ENCODE results near the gene RALB.
"Not testable (repeated sequence)": the region's sequence is repeated elsewhere in the genome, so short reads cannot be mapped to it uniquely, and the experiment has no call there.

The RALB gene

DNA sequence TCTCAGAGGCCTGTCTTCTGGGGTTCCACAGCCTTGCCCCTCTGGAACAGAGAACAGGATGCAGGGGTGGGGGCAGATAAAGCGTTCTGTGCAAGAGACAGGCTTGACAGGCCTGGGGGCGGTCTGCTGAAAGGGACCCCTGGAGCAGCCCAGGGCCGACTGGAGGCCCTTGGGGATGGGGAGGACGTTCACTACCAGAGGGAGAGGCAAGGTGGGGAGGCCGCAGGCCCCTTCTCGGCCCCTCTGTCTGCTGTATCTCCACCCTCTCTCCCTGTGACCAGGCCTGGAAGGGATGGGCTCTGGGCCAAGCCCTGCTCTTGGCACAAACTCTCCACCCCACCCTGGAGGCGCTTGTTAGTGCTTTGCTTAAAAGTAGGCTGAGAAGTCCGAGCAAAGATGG, 66.0 kb downstream of the RALB start:
- DNase-seq: no peak

DNA sequence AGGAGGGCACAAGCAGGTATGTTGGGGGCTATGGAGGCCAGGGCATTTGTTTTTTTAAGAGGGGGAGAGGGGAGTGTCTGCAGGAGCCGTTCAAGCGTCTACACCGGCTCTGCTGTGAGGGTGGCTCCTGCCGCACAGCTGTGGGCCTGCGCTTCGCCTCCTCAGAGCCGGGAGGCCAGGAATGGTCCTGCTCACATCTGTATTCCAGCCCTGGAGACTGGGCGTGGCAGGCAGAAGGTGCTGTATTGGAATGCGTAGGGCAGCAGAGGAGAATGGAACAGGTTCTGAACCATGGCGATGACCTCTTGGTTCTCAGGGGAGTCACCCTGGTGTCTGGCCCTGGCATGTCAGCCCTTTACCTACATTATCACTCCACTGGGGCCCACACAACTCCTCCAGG, 66.5 kb downstream of the RALB start:
- no peak for DNase-seq

DNA sequence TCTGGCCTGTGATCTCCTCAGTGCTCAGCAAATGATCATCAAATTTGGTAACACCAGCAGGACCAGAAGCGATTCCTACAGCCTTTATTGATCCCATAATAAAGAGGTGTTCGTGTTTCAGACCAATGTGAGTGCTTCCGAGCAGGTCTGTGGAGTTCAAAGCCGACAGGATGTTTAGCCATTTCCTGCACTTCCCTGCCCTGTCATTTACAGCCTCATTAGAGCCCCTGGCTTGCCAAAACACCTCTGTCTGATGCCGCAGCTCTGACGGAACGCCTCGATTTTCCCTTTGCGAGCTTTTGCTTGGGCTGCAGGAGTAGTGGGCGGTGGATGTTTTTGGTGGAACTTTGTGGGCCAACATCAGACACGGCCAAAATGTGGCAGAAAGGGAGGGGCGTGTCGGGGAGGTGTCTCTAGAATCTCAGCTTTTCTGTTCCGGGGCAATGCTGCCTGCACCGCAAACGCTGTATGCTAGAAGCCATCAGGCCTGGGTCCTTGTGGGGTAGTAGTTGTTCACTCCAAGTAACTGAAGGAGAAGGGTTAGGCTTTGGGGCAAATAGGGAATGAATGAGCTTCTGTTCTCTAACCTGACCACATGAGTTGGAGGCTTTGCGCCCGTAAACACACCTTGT, 67.2 kb downstream of the RALB start:
- no peak for DNase-seq

DNA sequence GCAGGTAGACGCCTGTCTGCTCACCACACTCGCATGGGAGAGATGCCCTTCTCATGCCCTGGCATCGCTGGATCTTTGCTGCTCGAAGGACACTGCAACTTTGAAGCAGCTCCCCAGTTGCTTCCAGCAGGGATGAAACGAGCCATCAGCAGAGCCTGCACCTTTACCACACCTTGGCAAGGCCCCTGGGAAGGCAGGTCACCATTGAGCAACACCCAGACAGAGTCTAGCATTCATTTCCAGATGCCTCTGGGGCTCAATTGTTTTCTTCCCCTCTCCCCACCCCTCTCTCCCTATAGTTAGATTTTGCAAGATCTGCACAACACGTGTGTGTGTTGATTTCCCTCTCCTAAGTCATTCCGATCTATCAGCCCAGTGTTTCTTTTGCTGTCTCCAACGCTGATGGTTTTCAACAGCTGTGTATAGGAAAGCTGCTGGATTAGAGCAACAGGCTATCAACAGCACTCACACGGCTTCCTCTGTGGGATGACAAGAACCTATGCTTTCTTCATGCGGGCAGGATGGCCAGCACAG, 67.7 kb downstream of the RALB start:
- no peak for DNase-seq

DNA sequence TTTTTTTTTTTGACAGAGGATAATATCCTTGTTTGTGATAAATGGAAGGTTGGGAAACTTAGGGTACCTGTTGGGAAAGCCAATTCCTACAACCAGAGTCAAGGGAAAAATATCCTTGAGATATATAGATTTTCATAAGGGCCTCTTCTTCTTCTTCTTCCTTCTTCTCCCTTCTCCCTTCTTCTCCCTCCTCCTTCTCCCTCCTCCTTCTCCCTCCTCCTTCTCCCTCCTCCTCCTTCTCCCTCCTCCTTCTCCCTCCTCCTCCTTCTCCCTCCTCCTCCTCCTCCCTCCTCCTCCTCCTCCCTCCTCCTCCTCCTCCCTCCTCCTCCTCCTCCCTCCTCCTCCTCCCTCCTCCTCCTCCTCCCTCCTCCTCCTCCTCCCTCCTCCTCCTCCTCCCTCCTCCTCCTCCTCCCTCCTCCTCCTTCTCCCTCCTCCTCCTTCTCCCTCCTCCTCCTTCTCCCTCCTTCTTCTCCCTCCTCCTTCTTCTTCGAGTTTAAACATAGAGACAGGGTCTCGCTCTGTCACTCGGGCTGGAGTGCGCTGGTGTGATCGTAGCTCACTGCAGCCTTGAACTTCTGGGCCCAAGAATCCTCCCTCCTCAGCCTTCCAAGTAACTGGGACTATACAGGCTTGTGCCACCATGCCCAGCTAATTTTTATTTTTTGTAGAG, 68.4 kb downstream of the RALB start:
- not testable (repeated sequence) for DNase-seq

DNA sequence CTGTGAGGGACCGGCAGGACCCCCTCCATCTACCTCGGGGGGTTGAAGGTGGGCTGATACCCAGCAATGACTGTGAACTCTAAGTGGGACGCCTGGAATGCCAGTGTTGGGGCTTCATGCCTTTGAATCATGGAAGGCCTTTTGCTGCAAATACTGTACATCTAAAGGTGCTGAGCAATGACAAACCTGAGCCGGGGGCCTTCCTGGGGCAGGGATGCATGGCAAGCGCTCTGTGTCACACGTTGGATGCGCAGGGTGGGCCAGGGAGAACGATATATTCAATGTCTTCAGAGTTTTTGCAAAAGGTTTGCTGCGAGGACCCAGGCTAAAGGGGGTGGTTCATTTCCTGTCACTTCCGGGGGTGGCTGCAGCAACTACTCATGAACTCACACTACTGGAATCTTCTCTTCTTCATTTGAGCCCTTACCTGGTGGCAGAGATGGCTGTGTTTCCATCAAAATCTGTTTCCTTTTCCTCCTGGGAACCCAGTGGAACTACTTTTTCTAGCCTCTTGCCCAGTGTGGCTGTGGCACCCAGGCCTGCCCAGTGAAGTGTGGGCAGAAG, 69.2 kb downstream of the RALB start:
- DNase-seq: no peak

DNA sequence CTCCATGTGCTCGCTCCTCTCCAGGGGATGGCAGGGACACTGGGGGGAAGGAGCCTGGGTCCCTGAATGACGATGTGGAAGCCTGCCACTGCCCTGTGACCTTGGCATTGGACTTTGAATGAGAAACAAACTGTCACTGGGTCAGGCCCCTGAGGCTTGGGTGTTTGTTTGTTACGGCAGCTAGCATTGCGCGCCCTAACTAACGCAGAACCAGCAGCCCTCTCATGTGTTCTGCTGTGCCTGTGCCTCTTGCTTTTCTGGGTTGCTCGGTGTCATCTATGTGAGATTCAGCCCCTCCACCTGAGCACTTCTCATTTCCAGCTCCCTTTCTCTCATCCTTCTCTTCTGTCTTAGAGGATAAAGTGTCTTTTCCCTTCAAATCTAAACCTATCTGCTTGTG, 69.7 kb downstream of the RALB start:
- DNase-seq: no peak

DNA sequence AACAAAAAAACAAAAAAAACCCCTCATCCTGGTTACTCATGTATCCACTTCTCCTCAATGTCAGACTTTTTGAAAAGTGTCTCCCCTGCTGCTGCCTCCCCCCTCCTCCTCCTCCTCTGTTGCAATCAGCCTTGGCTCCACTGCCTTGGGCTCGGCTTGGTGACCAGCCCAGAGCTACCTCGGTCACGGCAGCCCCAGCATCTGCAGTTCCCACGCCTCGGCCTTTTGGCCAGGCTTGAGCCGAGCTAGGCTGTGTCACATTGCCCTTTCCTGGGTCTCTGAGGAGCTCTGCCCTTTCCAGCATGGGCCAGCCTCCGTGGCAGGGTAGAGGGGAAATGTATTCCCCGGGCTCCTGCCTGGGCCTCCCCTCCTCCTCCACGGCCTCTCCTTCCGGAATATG, 70.6 kb downstream of the RALB start:
- no peak for DNase-seq

DNA sequence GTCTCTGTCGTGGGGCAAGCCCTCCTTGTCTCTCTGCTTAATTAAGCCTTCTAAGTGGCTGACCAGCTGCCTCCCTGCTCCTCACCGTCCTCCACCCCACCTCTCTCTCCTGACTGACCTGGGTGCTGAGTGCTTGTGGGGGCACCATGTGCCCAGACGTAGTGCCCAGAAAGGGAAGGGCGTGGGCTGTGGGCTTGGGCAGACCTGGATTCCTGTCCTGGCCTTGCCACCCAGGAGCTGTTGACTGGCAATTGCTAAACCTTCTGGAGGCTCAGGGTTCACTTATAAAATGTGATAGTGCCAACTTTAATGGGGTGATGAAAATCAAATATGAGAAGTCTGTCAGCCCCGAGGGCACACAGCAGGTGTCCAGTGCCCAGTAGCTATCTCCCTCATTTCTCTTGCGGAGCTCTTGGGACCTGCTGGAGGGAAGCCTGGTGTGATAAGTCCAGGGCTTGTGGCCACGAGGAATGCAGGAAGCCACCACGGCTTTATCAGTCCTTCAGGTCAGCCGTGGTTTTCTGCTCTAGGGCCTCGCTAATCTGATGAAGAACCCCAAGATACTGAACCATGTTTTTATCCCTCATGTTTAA, 71.3 kb downstream of the RALB start:
- no peak for DNase-seq

DNA sequence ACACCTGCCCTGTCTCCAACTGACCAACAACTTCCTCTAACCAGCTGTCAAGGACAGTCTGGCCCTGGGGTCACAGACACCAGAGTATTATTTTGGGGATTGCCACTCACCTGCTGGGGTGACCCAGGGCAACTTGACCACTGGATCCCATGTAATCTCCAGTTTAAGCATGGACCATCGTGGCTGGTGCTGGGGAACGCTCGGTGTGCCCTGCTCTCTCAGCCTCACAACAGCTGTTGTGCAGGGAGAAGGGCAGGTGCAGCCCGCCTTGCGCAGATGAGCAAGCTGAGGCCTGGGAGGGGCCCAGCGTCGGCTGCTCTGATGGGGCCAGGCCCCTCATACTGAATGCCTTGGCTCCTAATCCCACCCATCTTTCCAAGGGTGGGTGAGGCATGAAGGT, 72.3 kb downstream of the RALB start:
- DNase-seq: no peak

DNA sequence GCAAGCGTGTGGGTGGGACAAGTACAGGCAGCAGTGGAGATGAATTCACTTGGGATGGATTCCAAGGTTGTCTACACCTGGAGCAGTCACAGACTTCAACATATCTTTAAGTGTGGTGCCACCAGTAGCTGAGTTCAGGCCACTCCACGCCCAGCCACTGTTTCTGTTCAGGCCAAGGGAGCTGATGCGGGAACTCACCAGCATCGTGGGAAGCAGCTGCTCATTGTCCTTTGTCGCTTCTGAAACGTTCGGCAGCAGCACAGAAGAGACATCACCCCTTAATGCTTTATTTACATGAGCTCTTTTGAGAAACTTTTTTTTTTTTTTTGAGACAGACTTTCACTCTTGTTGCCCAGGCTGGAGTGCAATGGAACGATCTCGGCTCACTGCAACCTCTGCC, 73.4 kb downstream of the RALB start:
- DNase-seq: no peak

DNA sequence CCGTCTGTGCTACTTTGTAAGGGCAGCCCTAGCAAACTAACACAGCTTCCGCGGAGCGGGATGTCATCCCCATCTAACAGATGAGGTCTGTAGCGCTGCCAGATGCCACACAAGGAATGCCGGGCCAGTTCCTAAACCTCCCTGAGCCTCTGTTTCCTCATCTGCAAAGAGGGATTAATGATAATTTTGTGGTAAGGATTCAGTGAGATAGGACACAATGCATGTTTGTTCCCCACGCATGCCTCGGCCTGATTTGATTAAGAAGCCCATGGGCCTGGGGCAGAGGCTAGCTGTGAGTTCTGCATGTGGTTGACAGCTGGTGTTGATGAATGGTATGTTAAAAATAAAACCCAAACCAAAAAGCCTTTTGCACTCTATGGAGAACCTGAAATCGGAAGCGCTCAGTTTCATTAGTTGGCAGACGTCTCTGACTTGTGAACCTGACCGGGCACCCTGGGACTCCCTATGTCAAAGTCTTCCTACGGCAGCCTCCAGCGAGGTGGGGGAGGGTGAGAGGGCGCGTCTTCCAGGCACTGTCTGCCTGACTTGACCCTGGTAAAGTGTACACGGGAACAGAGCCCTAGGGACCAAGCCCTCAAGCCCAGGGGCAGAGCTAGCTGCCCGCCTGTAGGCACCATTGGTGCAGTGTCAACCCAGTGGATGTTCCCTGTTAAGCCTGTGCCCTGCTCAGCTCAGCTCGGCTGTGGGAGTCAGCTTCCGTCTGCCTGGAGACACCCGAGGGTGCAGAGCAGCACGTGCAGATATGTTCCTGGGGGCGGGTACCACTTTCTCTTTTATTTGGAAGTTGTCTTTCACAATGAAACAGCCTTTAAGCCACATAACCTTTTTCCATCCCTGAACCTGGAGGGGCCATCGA, 78.5 kb downstream of the RALB start:
- DNase-seq: no peak

DNA sequence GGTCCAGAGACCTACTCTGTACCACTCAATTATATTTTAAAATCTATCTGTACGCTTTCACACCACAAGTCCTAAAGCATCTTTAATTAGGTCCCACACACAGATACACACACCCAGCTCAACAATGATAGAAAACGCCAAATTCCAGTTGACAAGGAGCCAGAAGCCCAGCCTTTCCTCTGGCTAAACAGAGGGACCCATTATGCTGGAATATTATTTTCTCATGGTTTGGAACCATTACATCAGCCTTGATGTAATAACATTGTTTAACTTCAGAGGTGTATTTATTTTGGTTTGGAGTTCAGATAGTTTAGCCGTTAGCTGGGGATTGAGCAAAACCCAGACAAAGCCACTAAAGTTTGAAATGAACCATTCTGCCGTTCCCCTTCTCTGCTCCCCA, 79.3 kb downstream of the RALB start:
- DNase-seq: no peak

DNA sequence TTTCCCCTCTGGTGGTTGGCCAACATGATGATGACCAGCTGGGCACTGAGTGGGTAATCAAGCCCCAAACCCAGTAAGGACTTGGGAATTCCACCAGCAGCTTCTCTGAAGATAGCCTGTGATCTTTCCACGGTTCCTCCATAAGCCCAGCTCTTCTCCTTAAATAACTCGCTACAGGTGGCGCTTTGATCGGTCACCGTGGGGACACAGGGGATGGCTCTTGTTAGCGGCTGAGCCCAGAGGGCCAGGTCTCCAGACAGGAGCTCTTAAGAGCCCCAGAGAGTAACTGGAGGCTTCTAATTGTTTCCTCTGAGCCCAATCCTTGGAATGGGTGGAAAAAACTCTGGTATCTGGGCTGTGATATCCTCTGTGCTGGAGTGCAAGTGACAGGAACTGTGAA, 79.7 kb downstream of the RALB start:
- DNase-seq: no peak

DNA sequence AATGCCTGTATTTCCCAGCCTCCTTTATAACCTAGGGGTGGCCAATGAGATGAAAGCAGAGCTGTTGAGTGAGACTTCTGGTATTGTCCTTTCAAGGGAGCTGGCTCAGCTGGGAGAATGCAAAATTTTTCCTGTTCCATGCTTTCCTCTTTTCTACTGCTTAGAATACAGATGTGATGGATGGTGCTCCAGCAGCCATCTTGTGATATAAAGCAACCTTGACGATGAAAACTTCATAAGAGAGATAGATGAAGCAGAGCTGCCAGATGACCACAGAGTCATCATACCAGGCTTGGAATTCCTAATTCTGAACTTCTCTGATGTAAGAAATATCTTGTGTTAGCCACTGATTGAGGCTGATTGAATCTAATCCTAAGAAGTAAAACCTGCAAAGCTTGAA, 81.4 kb downstream of the RALB start:
- no peak for DNase-seq

DNA sequence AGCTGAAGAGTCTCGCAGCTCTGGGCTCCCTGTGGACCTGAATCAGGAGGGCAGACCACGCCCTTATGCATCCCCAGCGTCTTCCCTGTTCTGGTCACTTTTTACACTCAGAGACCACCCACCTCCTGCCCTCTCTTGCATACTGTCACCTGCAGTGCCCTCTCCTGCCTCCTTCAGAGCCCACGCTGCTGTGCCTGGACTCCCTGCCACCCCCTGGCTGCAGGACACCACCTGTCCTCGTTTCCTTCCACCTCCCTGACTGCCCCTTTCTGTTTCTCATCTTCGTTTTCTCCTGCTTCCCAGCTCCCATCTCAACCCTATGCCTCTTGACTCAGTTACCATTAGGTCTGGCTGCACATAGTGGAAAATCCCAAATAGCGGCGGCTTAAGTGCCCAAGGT, 84.1 kb downstream of the RALB start:
- no peak for DNase-seq

DNA sequence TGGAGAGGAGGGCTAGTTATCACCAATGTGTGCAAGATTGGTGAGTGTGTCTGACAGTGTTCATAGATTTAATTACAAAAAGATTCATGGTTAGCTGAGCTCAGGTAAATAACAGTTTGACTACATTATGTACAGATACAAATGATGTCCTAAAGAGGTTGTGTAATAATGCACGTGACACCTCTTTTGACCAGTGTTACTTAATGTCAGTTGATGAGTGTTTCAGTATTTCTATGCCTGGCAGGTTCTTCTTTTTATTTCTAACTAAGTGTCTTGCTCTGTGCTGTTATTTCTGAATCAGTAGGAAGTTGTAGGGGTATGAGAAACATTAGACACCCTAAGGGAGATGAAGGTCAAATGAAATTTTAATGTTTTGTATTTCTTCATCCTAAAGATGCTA, 85.4 kb downstream of the RALB start:
- no peak for DNase-seq

DNA sequence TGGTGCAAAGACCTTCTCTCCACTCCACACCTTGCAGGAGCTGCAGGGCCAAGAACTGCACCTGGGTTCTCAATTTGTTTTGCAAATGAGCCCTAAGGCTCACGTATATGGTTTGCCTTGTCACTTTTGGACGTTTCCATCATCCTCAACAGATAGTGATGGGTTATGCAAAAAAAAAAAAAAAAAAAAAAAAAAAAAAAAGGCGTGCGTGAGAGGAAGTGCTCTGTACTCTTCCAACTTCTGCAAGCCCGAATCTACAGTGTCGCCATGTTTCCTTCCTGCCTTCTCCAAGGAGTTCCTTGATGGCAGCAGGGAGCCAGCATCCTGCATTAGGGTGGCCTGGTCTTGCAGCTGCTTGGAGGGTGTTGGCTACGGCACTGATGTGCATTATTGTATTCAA, 89.3 kb downstream of the RALB start:
- no peak for DNase-seq

DNA sequence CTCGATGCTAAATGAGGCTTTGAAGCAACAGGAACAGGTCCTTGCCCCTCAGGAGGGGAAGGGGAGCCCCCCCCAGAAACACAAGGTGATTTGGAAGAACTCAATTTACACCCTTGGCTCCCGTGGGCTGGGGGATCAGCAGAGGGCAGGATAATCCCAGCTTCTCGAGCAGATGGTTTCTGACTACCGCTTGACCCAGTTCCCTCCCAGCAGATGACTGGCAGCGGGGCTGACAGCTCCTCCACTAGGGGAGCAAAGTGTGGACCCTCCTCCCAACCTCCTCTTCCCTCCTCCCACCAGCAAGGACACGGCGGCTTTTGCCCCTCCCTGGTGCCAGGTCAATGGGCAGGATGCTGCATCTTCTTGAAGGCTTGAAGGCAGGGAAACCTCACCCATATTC, 89.8 kb downstream of the RALB start:
- no peak for DNase-seq

DNA sequence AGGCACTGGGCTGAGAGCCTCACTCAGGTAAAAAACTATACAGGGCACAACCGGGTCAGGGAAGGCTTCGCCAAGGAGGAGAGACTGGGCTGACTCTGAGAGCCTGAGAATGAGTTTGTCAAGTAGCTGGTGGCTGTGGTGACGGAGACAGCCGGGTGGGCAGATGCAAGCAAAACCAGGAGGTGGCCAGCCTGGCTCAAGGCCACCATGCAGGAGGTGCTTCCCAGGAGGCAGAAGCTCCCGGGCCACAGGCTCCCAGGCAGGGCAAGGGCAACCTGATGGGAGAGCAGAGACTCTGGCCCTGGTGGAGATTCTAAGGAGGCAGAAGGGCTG, 90.4 kb downstream of the RALB start:
- DNase-seq: no peak

DNA sequence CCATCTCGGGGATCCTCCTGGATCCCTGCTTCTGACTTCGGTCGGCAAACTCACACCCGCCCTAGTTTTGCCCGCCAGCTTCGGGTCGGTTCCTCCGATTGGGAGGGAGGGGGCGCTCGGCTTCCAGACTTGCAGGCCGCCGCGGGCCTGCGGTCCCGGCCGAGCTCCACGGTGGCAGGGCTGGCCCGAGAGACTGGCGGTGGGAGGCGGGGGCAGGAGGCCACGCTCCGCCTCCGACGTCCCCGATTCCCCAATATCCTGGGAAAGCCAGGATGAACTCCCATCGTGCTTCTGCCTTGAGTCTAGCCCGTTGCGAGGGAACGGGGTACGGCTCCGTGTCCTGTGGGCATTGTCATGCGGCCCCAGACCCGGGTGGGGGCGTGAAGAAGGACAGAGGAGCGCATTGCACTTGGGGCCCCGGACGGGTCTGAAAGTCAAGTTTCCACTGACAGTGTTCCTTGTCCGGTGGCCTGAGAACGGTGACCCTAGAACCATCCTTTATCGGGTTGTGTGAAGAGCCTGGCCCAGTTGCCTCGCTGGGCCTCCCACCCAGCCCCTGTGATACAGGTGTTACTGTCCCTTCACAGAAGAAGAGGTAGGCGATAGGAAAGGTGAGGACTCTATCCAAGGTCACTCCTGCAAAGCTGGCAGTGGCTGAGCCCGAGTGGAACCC, 90.9 kb downstream of the RALB start:
- DNase-seq: peak; percentile 80
